ENCODE measurements around the gene DDX39B.

Gene DDX39B

GRCh38 chr6:31546958-31547726 is 5.3 kb upstream of the DDX39B start, which contains the start of gene NFKBIL1:
TSS of gene NFKBIL1 (plus strand) at chr6:31547608. CDS start at chr6:31547695, 87 bp downstream.
- DNase-seq (ENCODE audit: low read depth) = peak; percentile 89

GRCh38 chr6:31546339-31546957 is 4.6 kb upstream of the DDX39B start, which contains the start of gene ATP6V1G2:
TSS of gene ATP6V1G2 (minus strand) at chr6:31546608. CDS start at chr6:31546559, 49 bp downstream.
- peak; percentile 80 for DNase-seq (ENCODE audit: low read depth)

- no peak for DNase-seq (ENCODE audit: low read depth)
Observed at GRCh38 chr6:31545291-31545690, 3.5 kb upstream of the DDX39B start.

GRCh38 chr6:31544676-31545075 is 2.9 kb upstream of the DDX39B start:
- no peak for DNase-seq (ENCODE audit: low read depth)

GRCh38 chr6:31543639-31544038 is 1.8 kb upstream of the DDX39B start:
- DNase-seq (ENCODE audit: low read depth) = no peak

GRCh38 chr6:31541059-31541657 is 645 bp downstream of the DDX39B start:
- peak; percentile 40 for DNase-seq (ENCODE audit: low read depth)

GRCh38 chr6:31540640-31541039 is 1.2 kb downstream of the DDX39B start:
- DNase-seq (ENCODE audit: low read depth) = no peak

GRCh38 chr6:31538805-31539400 is 2.9 kb downstream of the DDX39B start:
- DNase-seq (ENCODE audit: low read depth) = no peak

GRCh38 chr6:31535538-31536324 is 6.1 kb downstream of the DDX39B start:
- DNase-seq (ENCODE audit: low read depth) = no peak

- no peak for DNase-seq (ENCODE audit: low read depth)
Observed at GRCh38 chr6:31534521-31535040, 7.2 kb downstream of the DDX39B start.

- DNase-seq (ENCODE audit: low read depth) = no peak
Observed at GRCh38 chr6:31534011-31534410, 7.8 kb downstream of the DDX39B start.

- no peak for DNase-seq (ENCODE audit: low read depth)
Observed at GRCh38 chr6:31533455-31533841, 8.4 kb downstream of the DDX39B start.

- no peak for DNase-seq (ENCODE audit: low read depth)
Observed at GRCh38 chr6:31532644-31533454, 9.0 kb downstream of the DDX39B start.

GRCh38 chr6:31531771-31532643 is 9.8 kb downstream of the DDX39B start:
- DNase-seq (ENCODE audit: low read depth) = no peak

- no peak for DNase-seq (ENCODE audit: low read depth)
Observed at GRCh38 chr6:31531162-31531561, 10.6 kb downstream of the DDX39B start.

GRCh38 chr6:31530659-31531058 is 11.1 kb downstream of the DDX39B start:
- DNase-seq (ENCODE audit: low read depth) = no peak

GRCh38 chr6:31529329-31530150 is 12.3 kb downstream of the DDX39B start:
- no peak for DNase-seq (ENCODE audit: low read depth)

GRCh38 chr6:31528821-31529328 is 12.9 kb downstream of the DDX39B start, which contains the start of gene MCCD1:
TSS of gene MCCD1 (plus strand) at chr6:31528962. CDS start at chr6:31529015, 53 bp downstream.
- DNase-seq (ENCODE audit: low read depth) = no peak
